Measurements from ENCODE around the gene DCLK1. TPM values are rescaled to one million over a fixed set of nuclear protein-coding genes. Genes with fewer than 3 reads are reported as not detected.

DCLK1 gene
- total and polyA plus RNA-seq, 10 of the 15 experiments (the other 5 are each of a cell fraction or from before 2014, with no cell fraction given), result not detected

- no peaks in the 10 kb centered on the region for H3K27me3 ChIP-seq (replicated peaks in 1 of 2; ENCODE audit: control insufficient read depth in 2 of 2, insufficient read depth in 2 of 2, low read length in 1 of 2)
- in situ Hi-C loops (cut with MboI) (no loop called here), intact Hi-C loops (cut with micrococcal nuclease; ENCODE audit: unreplicated experiment) (no loop called here)
- FAIRE-seq, result no peak
- CTCF ChIA-PET, result no interaction called here
- no peaks in the 10 kb centered on the region for H4K20me1 ChIP-seq (ENCODE audit: control insufficient read depth, insufficient read depth)
- H3K9me3 ChIP-seq (replicated peaks; ENCODE audit: control insufficient read depth, insufficient read depth, low read length), result no peaks in the 10 kb centered on the region
- no TSS peak for BruUV-seq (replicated peaks)
- WGBS (ENCODE audit: insufficient coverage, insufficient replicate concordance, low lambda C conversion rate, missing lambda C conversion rate), result 7% methylated on average over 1 of the region's 1 CpG
- SMC1A ChIA-PET (ENCODE audit: uncharacterized antibody, unreplicated experiment), result no interaction called here
- no peak for TF ChIP-seq RFX5 (IDR thresholded peaks at IDR 0.05; ENCODE audit: low read depth, low read length)
- no peak for TF ChIP-seq ZNF687 (IDR thresholded peaks at IDR 0.05)
- no peak for TF ChIP-seq HSF1 (IDR thresholded peaks at IDR 0.05; ENCODE audit: low read depth, low read length)
- no peak for TF ChIP-seq STAT1 (conservative IDR thresholded peaks at IDR 0.05)
- TF ChIP-seq SMC3 (IDR thresholded peaks at IDR 0.05; ENCODE audit: borderline replicate concordance, low read length), result no peak
- no peaks in the 10 kb centered on the region for H3K4me1 ChIP-seq (ENCODE audit: control insufficient read depth, insufficient read depth, low read length)
- POLR2A ChIA-PET, result no interaction called here
- RAD21 ChIA-PET (ENCODE audit: unreplicated experiment), result no interaction called here
- no peaks in the 10 kb centered on the region for H3K36me3 ChIP-seq (ENCODE audit: control insufficient read depth in 2 of 2, insufficient read depth in 2 of 2, low read length in 1 of 2)
- no peaks in the 10 kb centered on the region for H3K79me2 ChIP-seq (ENCODE audit: control insufficient read depth, insufficient read depth, low read length)
- DNase-seq (ENCODE audit: low read depth, low spot score), result no peak
- no peak overlapping the region for H2AFZ ChIP-seq (ENCODE audit: control insufficient read depth, low read depth, low read length)
- no peak overlapping the region for H3K9ac ChIP-seq (ENCODE audit: control insufficient read depth, insufficient read depth, low read length)
- H3K27ac ChIP-seq (ENCODE audit: control insufficient read depth, insufficient read depth), result no peak overlapping the region
- H3K4me2 ChIP-seq (ENCODE audit: control insufficient read depth, insufficient read depth), result no peak overlapping the region
- H3K4me3 ChIP-seq, result no peak overlapping the region
- no peak for ATAC-seq
These were observed 68.9 kb downstream of the DCLK1 start for GRCh38 chr13:36062249-36062648.
